VCaP (cell line): ENCODE results near the gene TENM4.

Source experiments
- H3K27ac ChIP-seq: fragments of 450-650 bp; 2 replicates; pipeline ENCODE4 v1.5.1; 2017
- CTCF ChIP-seq: fragments of 450-650 bp; conservative IDR thresholded peaks from 2 replicates; pipeline ENCODE4 v1.5.1; 2017; ENCODE audit warnings: mild to moderate bottlenecking, moderate library complexity

Gene TENM4

GRCh38 chr11:79025097-79025496, 415.7 kb downstream of the TENM4 start:
- H3K27ac ChIP-seq = no peak overlapping the region
- TF ChIP-seq CTCF = no peak

GRCh38 chr11:79022265-79022664, 418.6 kb downstream of the TENM4 start:
- no peak for TF ChIP-seq CTCF
- no peak overlapping the region for H3K27ac ChIP-seq

GRCh38 chr11:79021601-79022000, 419.2 kb downstream of the TENM4 start:
- no peak overlapping the region for H3K27ac ChIP-seq
- TF ChIP-seq CTCF = no peak

GRCh38 chr11:79019975-79020374, 420.9 kb downstream of the TENM4 start:
- no peak overlapping the region for H3K27ac ChIP-seq
- no peak for TF ChIP-seq CTCF

GRCh38 chr11:79019277-79019676, 421.6 kb downstream of the TENM4 start:
- TF ChIP-seq CTCF = no peak

GRCh38 chr11:79018371-79018849, 422.4 kb downstream of the TENM4 start:
- no peak for TF ChIP-seq CTCF
- no peak overlapping the region for H3K27ac ChIP-seq

More at GRCh38 chr11:79019277-79019676, 421.6 kb downstream of the TENM4 start:
- no peak overlapping the region for H3K27ac ChIP-seq

- no peak for TF ChIP-seq CTCF
- no peak overlapping the region for H3K27ac ChIP-seq
Measured at GRCh38 chr11:79017811-79018210, 423.0 kb downstream of the TENM4 start.
